Measurements from ENCODE around the gene MAPK8IP1. TPM values are rescaled to one million over a fixed set of nuclear protein-coding genes. Genes with fewer than 3 reads are reported as not detected.

The MAPK8IP1 gene
- total and polyA plus RNA-seq, 2 experiments from 2014 or later: 5.9 to 39.4 TPM

DNA sequence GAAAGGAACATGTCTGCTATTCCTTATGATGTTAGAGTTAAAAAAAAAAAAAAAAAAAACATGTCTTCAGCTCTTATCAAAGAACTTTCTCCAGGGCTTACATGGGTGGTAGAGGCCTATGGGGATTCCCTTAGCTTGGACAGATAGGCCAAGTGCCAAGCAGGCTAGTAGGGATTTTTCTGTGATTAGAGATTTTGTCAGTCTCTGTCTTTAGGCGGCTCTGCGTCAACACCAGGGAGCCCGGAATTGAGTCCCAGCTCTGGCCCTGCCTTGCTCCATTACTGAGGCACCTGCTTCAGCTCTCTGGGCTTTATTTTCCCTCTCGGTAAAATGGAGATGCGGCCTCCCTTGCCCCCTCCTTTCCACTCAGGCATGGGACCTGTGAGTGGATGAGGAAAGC is 25.1 kb upstream of the MAPK8IP1 start (continued):
- TF ChIP-seq, protein P1, sequence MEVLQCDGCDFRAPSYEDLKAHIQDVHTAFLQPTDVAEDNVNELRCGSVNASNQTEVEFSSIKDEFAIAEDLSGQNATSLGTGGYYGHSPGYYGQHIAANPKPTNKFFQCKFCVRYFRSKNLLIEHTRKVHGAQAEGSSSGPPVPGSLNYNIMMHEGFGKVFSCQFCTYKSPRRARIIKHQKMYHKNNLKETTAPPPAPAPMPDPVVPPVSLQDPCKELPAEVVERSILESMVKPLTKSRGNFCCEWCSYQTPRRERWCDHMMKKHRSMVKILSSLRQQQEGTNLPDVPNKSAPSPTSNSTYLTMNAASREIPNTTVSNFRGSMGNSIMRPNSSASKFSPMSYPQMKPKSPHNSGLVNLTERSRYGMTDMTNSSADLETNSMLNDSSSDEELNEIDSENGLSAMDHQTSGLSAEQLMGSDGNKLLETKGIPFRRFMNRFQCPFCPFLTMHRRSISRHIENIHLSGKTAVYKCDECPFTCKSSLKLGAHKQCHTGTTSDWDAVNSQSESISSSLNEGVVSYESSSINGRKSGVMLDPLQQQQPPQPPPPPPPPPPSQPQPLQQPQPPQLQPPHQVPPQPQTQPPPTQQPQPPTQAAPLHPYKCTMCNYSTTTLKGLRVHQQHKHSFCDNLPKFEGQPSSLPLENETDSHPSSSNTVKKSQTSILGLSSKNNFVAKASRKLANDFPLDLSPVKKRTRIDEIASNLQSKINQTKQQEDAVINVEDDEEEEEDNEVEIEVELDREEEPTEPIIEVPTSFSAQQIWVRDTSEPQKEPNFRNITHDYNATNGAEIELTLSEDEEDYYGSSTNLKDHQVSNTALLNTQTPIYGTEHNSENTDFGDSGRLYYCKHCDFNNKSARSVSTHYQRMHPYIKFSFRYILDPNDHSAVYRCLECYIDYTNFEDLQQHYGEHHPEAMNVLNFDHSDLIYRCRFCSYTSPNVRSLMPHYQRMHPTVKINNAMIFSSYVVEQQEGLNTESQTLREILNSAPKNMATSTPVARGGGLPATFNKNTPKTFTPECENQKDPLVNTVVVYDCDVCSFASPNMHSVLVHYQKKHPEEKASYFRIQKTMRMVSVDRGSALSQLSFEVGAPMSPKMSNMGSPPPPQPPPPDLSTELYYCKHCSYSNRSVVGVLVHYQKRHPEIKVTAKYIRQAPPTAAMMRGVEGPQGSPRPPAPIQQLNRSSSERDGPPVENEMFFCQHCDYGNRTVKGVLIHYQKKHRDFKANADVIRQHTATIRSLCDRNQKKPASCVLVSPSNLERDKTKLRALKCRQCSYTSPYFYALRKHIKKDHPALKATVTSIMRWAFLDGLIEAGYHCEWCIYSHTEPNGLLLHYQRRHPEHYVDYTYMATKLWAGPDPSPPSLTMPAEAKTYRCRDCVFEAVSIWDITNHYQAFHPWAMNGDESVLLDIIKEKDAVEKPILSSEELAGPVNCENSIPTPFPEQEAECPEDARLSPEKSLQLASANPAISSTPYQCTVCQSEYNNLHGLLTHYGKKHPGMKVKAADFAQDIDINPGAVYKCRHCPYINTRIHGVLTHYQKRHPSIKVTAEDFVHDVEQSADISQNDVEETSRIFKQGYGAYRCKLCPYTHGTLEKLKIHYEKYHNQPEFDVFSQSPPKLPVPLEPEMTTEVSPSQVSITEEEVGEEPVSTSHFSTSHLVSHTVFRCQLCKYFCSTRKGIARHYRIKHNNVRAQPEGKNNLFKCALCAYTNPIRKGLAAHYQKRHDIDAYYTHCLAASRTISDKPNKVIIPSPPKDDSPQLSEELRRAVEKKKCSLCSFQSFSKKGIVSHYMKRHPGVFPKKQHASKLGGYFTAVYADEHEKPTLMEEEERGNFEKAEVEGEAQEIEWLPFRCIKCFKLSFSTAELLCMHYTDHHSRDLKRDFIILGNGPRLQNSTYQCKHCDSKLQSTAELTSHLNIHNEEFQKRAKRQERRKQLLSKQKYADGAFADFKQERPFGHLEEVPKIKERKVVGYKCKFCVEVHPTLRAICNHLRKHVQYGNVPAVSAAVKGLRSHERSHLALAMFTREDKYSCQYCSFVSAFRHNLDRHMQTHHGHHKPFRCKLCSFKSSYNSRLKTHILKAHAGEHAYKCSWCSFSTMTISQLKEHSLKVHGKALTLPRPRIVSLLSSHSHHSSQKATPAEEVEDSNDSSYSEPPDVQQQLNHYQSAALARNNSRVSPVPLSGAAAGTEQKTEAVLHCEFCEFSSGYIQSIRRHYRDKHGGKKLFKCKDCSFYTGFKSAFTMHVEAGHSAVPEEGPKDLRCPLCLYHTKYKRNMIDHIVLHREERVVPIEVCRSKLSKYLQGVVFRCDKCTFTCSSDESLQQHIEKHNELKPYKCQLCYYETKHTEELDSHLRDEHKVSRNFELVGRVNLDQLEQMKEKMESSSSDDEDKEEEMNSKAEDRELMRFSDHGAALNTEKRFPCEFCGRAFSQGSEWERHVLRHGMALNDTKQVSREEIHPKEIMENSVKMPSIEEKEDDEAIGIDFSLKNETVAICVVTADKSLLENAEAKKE (CRISPR knock-in tag; IDR thresholded peaks at IDR 0.05): no peak
- TF ChIP-seq CREB1 (CRISPR knock-in tag; IDR thresholded peaks at IDR 0.05; ENCODE audit: low read depth): no peak

- DNase-seq (ENCODE audit: low spot score) (no peak), ATAC-seq (no peak)
- no peak overlapping the region for H3K27ac Mint-ChIP-seq
- no peaks in the 10 kb centered on the region for H3K79me2 ChIP-seq (replicated peaks; ENCODE audit: insufficient read depth)
- peaks cover 20% of the 10 kb centered on the region for H3K4me1 Mint-ChIP-seq
- peaks cover 4% of the 10 kb centered on the region for H3K27me3 Mint-ChIP-seq (ENCODE audit: insufficient read depth, low read depth, poor library complexity)
- peaks cover 15% of the 10 kb centered on the region for H3K4me1 ChIP-seq (ENCODE audit: insufficient read depth)
- no peak overlapping the region for H3K4me3 Mint-ChIP-seq
- H3K9me2 ChIP-seq (ENCODE audit: insufficient read depth): no peaks in the 10 kb centered on the region
- no peaks in the 10 kb centered on the region for H3K27me3 ChIP-seq (ENCODE audit: insufficient read depth)
- no peaks in the 10 kb centered on the region for H3K36me3 ChIP-seq (ENCODE audit: insufficient read depth)
- H3K36me3 Mint-ChIP-seq (ENCODE audit: low read depth): peaks cover 21% of the 10 kb centered on the region; the same call in 1 of the 3 replicates
- TF ChIP-seq ZNF331 (CRISPR knock-in tag; IDR thresholded peaks at IDR 0.05; ENCODE audit: low read depth): no peak
- no peak for TF ChIP-seq CTCF (conservative IDR thresholded peaks at IDR 0.05; ENCODE audit: low read depth in 2 of 2)
- TF ChIP-seq, protein P2, sequence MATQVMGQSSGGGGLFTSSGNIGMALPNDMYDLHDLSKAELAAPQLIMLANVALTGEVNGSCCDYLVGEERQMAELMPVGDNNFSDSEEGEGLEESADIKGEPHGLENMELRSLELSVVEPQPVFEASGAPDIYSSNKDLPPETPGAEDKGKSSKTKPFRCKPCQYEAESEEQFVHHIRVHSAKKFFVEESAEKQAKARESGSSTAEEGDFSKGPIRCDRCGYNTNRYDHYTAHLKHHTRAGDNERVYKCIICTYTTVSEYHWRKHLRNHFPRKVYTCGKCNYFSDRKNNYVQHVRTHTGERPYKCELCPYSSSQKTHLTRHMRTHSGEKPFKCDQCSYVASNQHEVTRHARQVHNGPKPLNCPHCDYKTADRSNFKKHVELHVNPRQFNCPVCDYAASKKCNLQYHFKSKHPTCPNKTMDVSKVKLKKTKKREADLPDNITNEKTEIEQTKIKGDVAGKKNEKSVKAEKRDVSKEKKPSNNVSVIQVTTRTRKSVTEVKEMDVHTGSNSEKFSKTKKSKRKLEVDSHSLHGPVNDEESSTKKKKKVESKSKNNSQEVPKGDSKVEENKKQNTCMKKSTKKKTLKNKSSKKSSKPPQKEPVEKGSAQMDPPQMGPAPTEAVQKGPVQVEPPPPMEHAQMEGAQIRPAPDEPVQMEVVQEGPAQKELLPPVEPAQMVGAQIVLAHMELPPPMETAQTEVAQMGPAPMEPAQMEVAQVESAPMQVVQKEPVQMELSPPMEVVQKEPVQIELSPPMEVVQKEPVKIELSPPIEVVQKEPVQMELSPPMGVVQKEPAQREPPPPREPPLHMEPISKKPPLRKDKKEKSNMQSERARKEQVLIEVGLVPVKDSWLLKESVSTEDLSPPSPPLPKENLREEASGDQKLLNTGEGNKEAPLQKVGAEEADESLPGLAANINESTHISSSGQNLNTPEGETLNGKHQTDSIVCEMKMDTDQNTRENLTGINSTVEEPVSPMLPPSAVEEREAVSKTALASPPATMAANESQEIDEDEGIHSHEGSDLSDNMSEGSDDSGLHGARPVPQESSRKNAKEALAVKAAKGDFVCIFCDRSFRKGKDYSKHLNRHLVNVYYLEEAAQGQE (IDR thresholded peaks at IDR 0.05; ENCODE audit: unreplicated experiment): no peak
- H3K9me3 Mint-ChIP-seq: no peaks in the 10 kb centered on the region
- H3K4me2 ChIP-seq: no peak overlapping the region
- peaks cover 8% of the 10 kb centered on the region for H4K20me1 ChIP-seq (replicated peaks; ENCODE audit: insufficient read depth)
- H3K4me3 ChIP-seq: no peak overlapping the region
- H2AFZ ChIP-seq: no peak overlapping the region
- no peaks in the 10 kb centered on the region for H3F3A ChIP-seq (replicated peaks; ENCODE audit: low read depth)
- H3K27ac ChIP-seq (ENCODE audit: low read depth): no peak overlapping the region
Measured at GRCh38 chr11:45860764-45861510, 24.5 kb upstream of the MAPK8IP1 start.
